Measurements from ENCODE around the gene ELK1.

Gene ELK1

GRCh38 chrX:47638816-47639215 is 11.5 kb downstream of the ELK1 start:
- H3K9ac ChIP-seq (ENCODE audit: low read depth, low read length, poor library complexity, severe bottlenecking), result no peak overlapping the region
- peaks cover 41% of the 10 kb centered on the region; the same call in 1 of the 2 replicates for H3K36me3 ChIP-seq (ENCODE audit: insufficient read depth, low read length)
- H2AFZ ChIP-seq (ENCODE audit: low read length), result no peak overlapping the region
- no peaks in the 10 kb centered on the region for H3K27me3 ChIP-seq (ENCODE audit: insufficient read depth, low read length, poor library complexity, severe bottlenecking)
- H3F3A ChIP-seq (ENCODE audit: low read depth), result no peaks in the 10 kb centered on the region
- H3K4me1 ChIP-seq (ENCODE audit: insufficient read depth, low read length, poor library complexity, severe bottlenecking), result no peaks in the 10 kb centered on the region
- TF ChIP-seq EZH2phosphoT487 (IDR thresholded peaks at IDR 0.05; ENCODE audit: borderline replicate concordance), result no peak
- TF ChIP-seq CTCF (conservative IDR thresholded peaks at IDR 0.05; ENCODE audit: low read length), result no peak
- H3K4me3 ChIP-seq (ENCODE audit: low read length, poor library complexity, severe bottlenecking), result no peak overlapping the region
- H4K20me1 ChIP-seq (ENCODE audit: insufficient read depth, low read length, poor library complexity, severe bottlenecking), result no peaks in the 10 kb centered on the region
- no peaks in the 10 kb centered on the region for H3K9me3 ChIP-seq (ENCODE audit: insufficient read depth, low read depth, low read length)
- H3K9me2 ChIP-seq (replicated peaks; ENCODE audit: low read depth, low read length), result no peaks in the 10 kb centered on the region
- peaks cover 3% of the 10 kb centered on the region; the same call in 1 of the 2 replicates for H3K79me2 ChIP-seq (ENCODE audit: insufficient read depth, low read length)
- H3K4me2 ChIP-seq (ENCODE audit: low read depth, low read length, poor library complexity, severe bottlenecking), result no peak overlapping the region

- peaks cover 41% of the 10 kb centered on the region; the same call in 1 of the 2 replicates for H3K36me3 ChIP-seq (ENCODE audit: insufficient read depth, low read length)
- no peak overlapping the region for H2AFZ ChIP-seq (ENCODE audit: low read length)
- no peaks in the 10 kb centered on the region for H4K20me1 ChIP-seq (ENCODE audit: insufficient read depth, low read length, poor library complexity, severe bottlenecking)
- no peaks in the 10 kb centered on the region for H3K79me2 ChIP-seq (ENCODE audit: insufficient read depth, low read length)
- H3K9ac ChIP-seq (ENCODE audit: low read depth, low read length, poor library complexity, severe bottlenecking), result no peak overlapping the region
- H3K4me2 ChIP-seq (ENCODE audit: low read depth, low read length, poor library complexity, severe bottlenecking), result no peak overlapping the region
- H3K4me3 ChIP-seq (ENCODE audit: low read length, poor library complexity, severe bottlenecking), result no peak overlapping the region
- no peaks in the 10 kb centered on the region for H3K4me1 ChIP-seq (ENCODE audit: insufficient read depth, low read length, poor library complexity, severe bottlenecking)
- no peaks in the 10 kb centered on the region for H3K9me3 ChIP-seq (ENCODE audit: insufficient read depth, low read depth, low read length)
- no peaks in the 10 kb centered on the region for H3F3A ChIP-seq (ENCODE audit: low read depth)
- TF ChIP-seq CTCF (conservative IDR thresholded peaks at IDR 0.05; ENCODE audit: low read length), result no peak
- TF ChIP-seq EZH2phosphoT487 (IDR thresholded peaks at IDR 0.05; ENCODE audit: borderline replicate concordance), result no peak
- H3K27me3 ChIP-seq (ENCODE audit: insufficient read depth, low read length, poor library complexity, severe bottlenecking), result no peaks in the 10 kb centered on the region
- no peaks in the 10 kb centered on the region for H3K9me2 ChIP-seq (replicated peaks; ENCODE audit: low read depth, low read length)
Observed at GRCh38 chrX:47637546-47638195, 12.7 kb downstream of the ELK1 start.

- Histone ChIP-seq H3K4me3 (ENCODE audit: low read length, poor library complexity, severe bottlenecking) (no peak overlapping the region), H3K4me2 (ENCODE audit: low read depth, low read length, poor library complexity, severe bottlenecking) (no peak overlapping the region), H2AFZ (ENCODE audit: low read length) (no peak overlapping the region), H3K9me2 (replicated peaks; ENCODE audit: low read depth, low read length) (no peaks in the 10 kb centered on the region), H3K9ac (ENCODE audit: low read depth, low read length, poor library complexity, severe bottlenecking) (no peak overlapping the region), H3K9me3 (ENCODE audit: insufficient read depth, low read depth, low read length) (no peaks in the 10 kb centered on the region), H3F3A (ENCODE audit: low read depth) (no peaks in the 10 kb centered on the region), H3K4me1 (ENCODE audit: insufficient read depth, low read length, poor library complexity, severe bottlenecking) (peaks cover 4% of the 10 kb centered on the region), H4K20me1 (ENCODE audit: insufficient read depth, low read length, poor library complexity, severe bottlenecking) (no peaks in the 10 kb centered on the region), H3K36me3 (ENCODE audit: insufficient read depth, low read length) (peaks cover 25% of the 10 kb centered on the region; the same call in 1 of the 2 replicates), H3K79me2 (ENCODE audit: insufficient read depth, low read length) (no peaks in the 10 kb centered on the region), H3K27me3 (ENCODE audit: insufficient read depth, low read length, poor library complexity, severe bottlenecking) (no peaks in the 10 kb centered on the region)
- TF ChIP-seq EZH2phosphoT487 (IDR thresholded peaks at IDR 0.05; ENCODE audit: borderline replicate concordance) (no peak), CTCF (conservative IDR thresholded peaks at IDR 0.05; ENCODE audit: low read length) (no peak)
Observed at GRCh38 chrX:47634871-47635575, 15.3 kb downstream of the ELK1 start.

All from Loucy (cell line).